ENCODE results near the gene VEZT. TPM values are rescaled to one million over a fixed set of nuclear protein-coding genes. Genes with fewer than 3 reads are reported as not detected.

The VEZT gene
- total RNA-seq, 1 experiment from 2014 or later: 149 TPM

GRCh38 chr12:95277139-95277538 lies 59.5 kb downstream of the VEZT start:
- Mint-ChIP-seq H3K27ac (ENCODE audit: unreplicated experiment) (no peak overlapping the region), H3K36me3 (ENCODE audit: insufficient read depth, unreplicated experiment) (peaks cover 56% of the 10 kb centered on the region), H3K4me3 (ENCODE audit: low read depth, unreplicated experiment) (no peak overlapping the region), H3K4me1 (ENCODE audit: low read depth, unreplicated experiment) (peaks cover 23% of the 10 kb centered on the region), H3K9me3 (ENCODE audit: low read depth, unreplicated experiment) (no peaks in the 10 kb centered on the region), H3K27me3 (ENCODE audit: unreplicated experiment) (no peaks in the 10 kb centered on the region)
- intact Hi-C loops (cut with micrococcal nuclease; ENCODE audit: unreplicated experiment): no loop called here
- CTCF ChIA-PET: no interaction called here
- DNase-seq: no peak
- TF ChIP-seq CTCF (IDR thresholded peaks at IDR 0.05; ENCODE audit: unreplicated experiment): no peak
- no TSS peak for BruUV-seq (replicated peaks)

GRCh38 chr12:95279856-95280255 lies 62.2 kb downstream of the VEZT start:
- H3K4me3 Mint-ChIP-seq (ENCODE audit: low read depth, unreplicated experiment): no peak overlapping the region
- CTCF ChIA-PET: interaction anchor here (0.6 to 1.0 kb wide), 3 partner anchors 8 to 254 kb away, joined by 3 read pairs; no protein-coding TSS in a partner anchor
- peaks cover 19% of the 10 kb centered on the region for H3K4me1 Mint-ChIP-seq (ENCODE audit: low read depth, unreplicated experiment)
- peaks cover 74% of the 10 kb centered on the region for H3K36me3 Mint-ChIP-seq (ENCODE audit: insufficient read depth, unreplicated experiment)
- intact Hi-C loops (cut with micrococcal nuclease; ENCODE audit: unreplicated experiment): no loop called here
- peak overlapping the region; percentile 58 for H3K27ac Mint-ChIP-seq (ENCODE audit: unreplicated experiment)
- no peak for TF ChIP-seq CTCF (IDR thresholded peaks at IDR 0.05; ENCODE audit: unreplicated experiment)
- DNase-seq: no peak
- no TSS peak for BruUV-seq (replicated peaks)
- H3K27me3 Mint-ChIP-seq (ENCODE audit: unreplicated experiment): no peaks in the 10 kb centered on the region
- no peaks in the 10 kb centered on the region for H3K9me3 Mint-ChIP-seq (ENCODE audit: low read depth, unreplicated experiment)

- Mint-ChIP-seq H3K27me3 (ENCODE audit: unreplicated experiment) (no peaks in the 10 kb centered on the region), H3K36me3 (ENCODE audit: insufficient read depth, unreplicated experiment) (peaks cover 72% of the 10 kb centered on the region), H3K4me3 (ENCODE audit: low read depth, unreplicated experiment) (no peak overlapping the region), H3K27ac (ENCODE audit: unreplicated experiment) (peak overlapping the region; percentile 40), H3K9me3 (ENCODE audit: low read depth, unreplicated experiment) (no peaks in the 10 kb centered on the region), H3K4me1 (ENCODE audit: low read depth, unreplicated experiment) (peaks cover 19% of the 10 kb centered on the region)
- no peak for DNase-seq
- no TSS peak for BruUV-seq (replicated peaks)
- CTCF ChIA-PET: interaction anchor here (0.6 kb wide), 2 partner anchors 10 to 289 kb away, joined by 4 read pairs; no protein-coding TSS in a partner anchor
- intact Hi-C loops (cut with micrococcal nuclease; ENCODE audit: unreplicated experiment): no loop called here
- TF ChIP-seq CTCF (IDR thresholded peaks at IDR 0.05; ENCODE audit: unreplicated experiment): no peak
Observed at GRCh38 chr12:95282266-95282665, 64.7 kb downstream of the VEZT start.

- CTCF ChIA-PET: interaction anchor here (0.6 kb wide), 1 partner anchor 269 kb away, joined by 4 read pairs; no protein-coding TSS in a partner anchor
- H3K4me3 Mint-ChIP-seq (ENCODE audit: low read depth, unreplicated experiment): no peak overlapping the region
- no peak for TF ChIP-seq CTCF (IDR thresholded peaks at IDR 0.05; ENCODE audit: unreplicated experiment)
- H3K27me3 Mint-ChIP-seq (ENCODE audit: unreplicated experiment): no peaks in the 10 kb centered on the region
- peaks cover 72% of the 10 kb centered on the region for H3K36me3 Mint-ChIP-seq (ENCODE audit: insufficient read depth, unreplicated experiment)
- BruUV-seq (replicated peaks): no TSS peak
- H3K27ac Mint-ChIP-seq (ENCODE audit: unreplicated experiment): no peak overlapping the region
- intact Hi-C loops (cut with micrococcal nuclease; ENCODE audit: unreplicated experiment): no loop called here
- no peaks in the 10 kb centered on the region for H3K9me3 Mint-ChIP-seq (ENCODE audit: low read depth, unreplicated experiment)
- H3K4me1 Mint-ChIP-seq (ENCODE audit: low read depth, unreplicated experiment): peaks cover 19% of the 10 kb centered on the region
- no peak for DNase-seq
Observed at GRCh38 chr12:95283371-95283770, 65.8 kb downstream of the VEZT start.

All from Calu3 (cell line).